Transverse colon (tissue), 4 donors: Measurements from ENCODE around the gene TUSC2. TPM values are rescaled to one million over a fixed set of nuclear protein-coding genes. Genes with fewer than 3 reads are reported as not detected.

Experiments used
- DNase-seq: peaks from one replicate; pipeline ENCODE4 v3.0.0-alpha.2; 2019
- H3K27ac ChIP-seq, 4 donors: fragments of 200-600 bp; sonication (generic); 2 replicates each; pipeline ENCODE4 v1.5.1; 2016 to 2018; ENCODE audit warnings: inconsistent platforms in 4 of 4
- H3K27me3 ChIP-seq: fragments of 200-600 bp; sonication (generic); 2 replicates; pipeline ENCODE4 v1.5.1; 2017; ENCODE audit warnings: inconsistent platforms
- H3K36me3 ChIP-seq, 4 donors: fragments of 200-600 bp; sonication (generic); 2 replicates each; pipeline ENCODE4 v1.5.1; 2017 to 2019; ENCODE audit warnings: inconsistent platforms in 4 of 4
- H3K4me1 ChIP-seq, 4 donors: fragments of 200-600 bp; sonication (generic); 2 replicates each; pipeline ENCODE4 v1.5.1; 2017 to 2020; ENCODE audit warnings: inconsistent platforms in 4 of 4
- H3K4me3 ChIP-seq, 4 donors: fragments of 200-600 bp; sonication (generic); 1 replicate in 1 of 4; 2 replicates in 3 of 4; pipeline versions ENCODE4 v1.5.1 to v1.6.1; 2017 to 2019; ENCODE audit warnings: inconsistent platforms in 4 of 4
- H3K9me3 ChIP-seq, 2 donors: fragments of 200-600 bp; sonication (generic); 2 replicates each; pipeline ENCODE4 v1.5.1; 2017 to 2019; ENCODE audit warnings: inconsistent platforms in 2 of 2
- EP300 ChIP-seq: sonication (generic); formaldehyde crosslinking; IDR thresholded peaks from one replicate; pipeline ENCODE4 v1.6.1; 2017; ENCODE audit warnings: antibody characterized with exemption, low read depth
- POLR2A ChIP-seq: fragments of 450-650 bp; IDR thresholded peaks from one replicate; pipeline ENCODE4 v1.6.1; 2016; ENCODE audit warnings: antibody characterized with exemption, mild to moderate bottlenecking, moderate library complexity
- POLR2AphosphoS5 ChIP-seq, 3 donors: sonication (generic); formaldehyde crosslinking; IDR thresholded peaks; one replicate each; pipeline ENCODE4 v1.6.1; 2016; ENCODE audit warnings: antibody characterized with exemption in 3 of 3
- WGBS, 2 donors: methylation state at CpG; one replicate each; pipeline ENCODE4 v1.1.5; 2018; ENCODE audit warnings: low coverage in 1 of 2; 5-methylcytosine and 5-hydroxymethylcytosine counted together
- in situ Hi-C, 4 donors: fragments of 200-750 bp; cut with MboI; loops; one replicate each; pipeline versions ENCODE4 v1.15.0 to v1.15.1; 2017; ENCODE audit warnings: low sequenced_read_pairs in 3 of 4, low pct_ligation_motif_present in 1 of 4, low pct_unique_long_range_greater_than_20kb in 1 of 4
- intact Hi-C: fragments of 100-400 bp; cut with DNase I; formaldehyde crosslinking; loops from one replicate; pipeline ENCODE4 v1.15.1; 2023; ENCODE audit warnings: low total_unique reads
- total RNA-seq, 4 donors: library from RNA; depleted of rRNA; stranded (reverse); fragments of >200 nt; gene quantifications; one replicate each; pipeline ENCODE4 v1.1.0, GENCODE V29; 2016
- TF ChIP-seq, protein P1 (sequence below), 5 experiments: fragments of 200-600 bp in 3 of 5; fragments of 450-650 bp in 2 of 5; sonication (generic) in 3 of 5; IDR thresholded peaks; 1 replicate in 2 of 5; 2 replicates in 3 of 5; pipeline ENCODE4 v1.5.1; 2016 to 2017; ENCODE audit warnings: antibody characterized with exemption in 5 of 5, inconsistent platforms in 3 of 5, mild to moderate bottlenecking in 2 of 5, moderate library complexity in 1 of 5

Gene TUSC2
- total RNA-seq, 4 donors from 2014 or later = 7.9 to 39.6 (median 28.0) TPM

DNA sequence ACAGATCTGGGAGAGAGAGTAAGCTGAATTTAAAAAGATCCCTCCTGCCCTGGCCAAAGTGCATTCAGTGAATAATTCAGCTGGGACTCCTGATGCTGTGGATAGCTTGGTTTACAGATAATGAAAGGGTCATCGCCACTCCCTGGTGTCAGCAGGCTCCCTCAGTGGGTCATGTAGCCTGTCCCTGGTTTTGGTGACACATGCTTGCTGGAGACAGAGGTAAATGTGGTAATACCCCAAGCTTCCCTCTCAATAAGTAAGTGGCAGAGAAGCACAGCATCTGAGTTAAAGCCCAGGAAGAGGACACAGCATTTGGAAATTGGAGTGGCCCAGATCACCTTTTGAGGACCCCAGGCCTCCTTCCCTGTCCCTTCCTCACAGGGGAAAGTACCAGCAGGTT lies 29.5 kb upstream of the TUSC2 start:
- peaks cover 0 to 15% (median 6%) of the 10 kb centered on the region in 4 donors for H3K36me3 ChIP-seq

DNA sequence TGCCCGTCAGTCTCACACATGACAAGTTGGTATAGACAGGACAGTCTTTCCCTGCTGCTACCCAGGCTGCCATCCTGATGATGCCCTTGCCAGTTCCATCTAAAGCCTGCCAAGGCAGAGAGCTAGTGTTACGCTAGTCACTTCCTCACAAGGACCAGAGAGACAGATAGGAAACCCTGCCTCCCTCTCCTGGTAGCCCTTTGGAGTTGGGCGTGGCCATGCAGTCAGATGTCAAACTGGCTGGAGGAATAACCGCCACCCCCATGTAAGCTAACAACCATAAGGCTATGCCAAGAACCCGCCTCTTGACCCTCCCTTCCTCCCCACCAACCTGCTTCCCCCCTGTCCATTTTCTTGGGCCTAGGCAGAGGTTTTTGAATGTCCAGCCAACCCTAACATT lies 28.5 kb upstream of the TUSC2 start:
- peak overlapping the region; percentile 62 to 96 (median 76) for H3K27ac ChIP-seq
- H3K4me3 ChIP-seq = peak overlapping the region in 3 of 4 donors; percentile 12 to 87 (median 75)
- H3K27me3 ChIP-seq = no peaks in the 10 kb centered on the region
- DNase-seq = peak; percentile 83
- TF ChIP-seq, protein P1, sequence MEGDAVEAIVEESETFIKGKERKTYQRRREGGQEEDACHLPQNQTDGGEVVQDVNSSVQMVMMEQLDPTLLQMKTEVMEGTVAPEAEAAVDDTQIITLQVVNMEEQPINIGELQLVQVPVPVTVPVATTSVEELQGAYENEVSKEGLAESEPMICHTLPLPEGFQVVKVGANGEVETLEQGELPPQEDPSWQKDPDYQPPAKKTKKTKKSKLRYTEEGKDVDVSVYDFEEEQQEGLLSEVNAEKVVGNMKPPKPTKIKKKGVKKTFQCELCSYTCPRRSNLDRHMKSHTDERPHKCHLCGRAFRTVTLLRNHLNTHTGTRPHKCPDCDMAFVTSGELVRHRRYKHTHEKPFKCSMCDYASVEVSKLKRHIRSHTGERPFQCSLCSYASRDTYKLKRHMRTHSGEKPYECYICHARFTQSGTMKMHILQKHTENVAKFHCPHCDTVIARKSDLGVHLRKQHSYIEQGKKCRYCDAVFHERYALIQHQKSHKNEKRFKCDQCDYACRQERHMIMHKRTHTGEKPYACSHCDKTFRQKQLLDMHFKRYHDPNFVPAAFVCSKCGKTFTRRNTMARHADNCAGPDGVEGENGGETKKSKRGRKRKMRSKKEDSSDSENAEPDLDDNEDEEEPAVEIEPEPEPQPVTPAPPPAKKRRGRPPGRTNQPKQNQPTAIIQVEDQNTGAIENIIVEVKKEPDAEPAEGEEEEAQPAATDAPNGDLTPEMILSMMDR (IDR thresholded peaks at IDR 0.05) = no peak
- TF ChIP-seq POLR2A (no peak), POLR2AphosphoS5 (IDR thresholded peaks at IDR 0.05) (no peak), EP300 (no peak)
- H3K4me1 ChIP-seq = peaks cover 31 to 42% (median 39%) of the 10 kb centered on the region in 4 donors
- 49% methylated on average over 5 of the region's 5 CpGs; no CpG with 5 or more reads in 1 of the 2 donors for WGBS, 2 donors
- H3K36me3 ChIP-seq = peaks cover 0 to 15% (median 6%) of the 10 kb centered on the region in 4 donors
- intact Hi-C loops (no loop called here), in situ Hi-C loops (loop anchor here in 1 of 4 donors (25.0 kb wide), 1 partner anchor 206 kb away; the partner anchor contains the start of genes C3orf18 and HEMK1)
- no peaks in the 10 kb centered on the region for H3K9me3 ChIP-seq

More for the DNA sequence above, 29.5 kb upstream of the TUSC2 start:
- H3K27me3 ChIP-seq = no peaks in the 10 kb centered on the region
- peak overlapping the region; percentile 9 to 91 (median 81) for H3K4me3 ChIP-seq
- intact Hi-C loops = no loop called here
- TF ChIP-seq, protein P1 (IDR thresholded peaks at IDR 0.05) = no peak
- no peak for TF ChIP-seq POLR2AphosphoS5 (IDR thresholded peaks at IDR 0.05)
- TF ChIP-seq EP300 = no peak
- TF ChIP-seq POLR2A = no peak
- H3K4me1 ChIP-seq = peaks cover 29 to 37% (median 36%) of the 10 kb centered on the region in 4 donors
- H3K27ac ChIP-seq = peak overlapping the region; percentile 62 to 96 (median 76)
- no peaks in the 10 kb centered on the region for H3K9me3 ChIP-seq
- DNase-seq = no peak
- in situ Hi-C loops = loop anchor here in 1 of 4 donors (25.0 kb wide), 1 partner anchor 205 kb away; the partner anchor contains the start of genes C3orf18 and HEMK1
- 27% methylated on average over 1 of the region's 1 CpG; no CpG with 5 or more reads in 1 of the 2 donors for WGBS, 2 donors

DNA sequence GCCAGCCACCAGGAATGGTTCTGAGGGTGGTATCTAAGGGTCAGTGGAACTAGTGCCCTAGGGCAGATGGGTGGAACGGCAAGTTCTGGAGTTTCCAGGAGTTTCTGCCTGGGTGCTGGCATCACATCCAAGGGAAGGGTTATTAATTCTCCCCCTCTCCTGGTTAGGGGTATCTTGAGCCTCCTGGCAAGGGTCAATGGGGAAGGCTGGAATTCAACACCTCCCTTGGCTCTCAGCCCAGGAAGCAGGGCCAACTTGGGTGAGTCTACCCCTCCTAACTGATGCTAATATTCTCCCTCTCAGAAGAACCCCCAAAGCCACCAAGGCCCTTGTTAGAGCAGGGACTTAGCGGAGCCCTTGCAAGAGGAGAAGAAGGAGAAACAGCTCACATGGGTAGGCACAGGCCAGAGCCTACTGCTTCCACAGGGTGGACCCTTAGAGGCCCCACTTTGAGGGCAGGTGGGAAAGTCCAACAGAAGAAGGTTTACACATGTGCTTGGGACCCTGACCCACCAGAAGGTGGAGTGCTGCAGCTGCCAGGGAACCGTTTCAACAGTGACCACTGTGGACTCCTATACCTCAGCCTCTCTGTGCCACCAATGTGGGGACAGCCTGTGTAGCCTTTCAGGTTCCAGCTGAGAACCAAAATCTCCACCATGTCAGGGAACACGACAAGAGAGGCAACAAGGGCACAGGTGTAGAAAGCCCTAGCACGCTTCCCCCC lies 28.0 kb upstream of the TUSC2 start:
- H3K27ac ChIP-seq = peak overlapping the region; percentile 62 to 96 (median 76)
- intact Hi-C loops = no loop called here

More for the DNA sequence above, 28.0 kb upstream of the TUSC2 start:
- Histone ChIP-seq H3K27me3 (no peaks in the 10 kb centered on the region), H3K4me1 (peaks cover 36 to 48% (median 45%) of the 10 kb centered on the region in 4 donors), H3K9me3 (no peaks in the 10 kb centered on the region), H3K36me3 (peaks cover 0 to 15% (median 6%) of the 10 kb centered on the region in 4 donors), H3K4me3 (peak overlapping the region in 1 of 4 donors; percentile 75)
- WGBS, 2 donors = 57% methylated on average over 5 of the region's 5 CpGs; no CpG with 5 or more reads in 1 of the 2 donors
- in situ Hi-C loops = loop anchor here in 1 of 4 donors (25.0 kb wide), 1 partner anchor 206 kb away; the partner anchor contains the start of genes C3orf18 and HEMK1
- TF ChIP-seq EP300 (no peak), POLR2AphosphoS5 (IDR thresholded peaks at IDR 0.05) (no peak), POLR2A (no peak)
- TF ChIP-seq, protein P1 (IDR thresholded peaks at IDR 0.05) = no peak
- DNase-seq = no peak
